DOHH2 (cell line): ENCODE data around the gene KCNMA1.

Experiments used
- CTCF ChIP-seq: fragments of 200-600 bp; sonication (generic); IDR thresholded peaks from one replicate; pipeline ENCODE4 v1.5.1; 2014; ENCODE audit warnings: antibody characterized with exemption, mild to moderate bottlenecking, low read depth, low read length; ENCODE audit not compliant: poor library complexity, severe bottlenecking
- EZH2phosphoT487 ChIP-seq: fragments of 200-600 bp; sonication (generic); IDR thresholded peaks from 2 replicates; pipeline ENCODE4 v1.6.1; 2017; ENCODE audit warnings: borderline replicate concordance, mild to moderate bottlenecking, antibody characterized with exemption, low read length, moderate library complexity, mixed read lengths

DNA sequence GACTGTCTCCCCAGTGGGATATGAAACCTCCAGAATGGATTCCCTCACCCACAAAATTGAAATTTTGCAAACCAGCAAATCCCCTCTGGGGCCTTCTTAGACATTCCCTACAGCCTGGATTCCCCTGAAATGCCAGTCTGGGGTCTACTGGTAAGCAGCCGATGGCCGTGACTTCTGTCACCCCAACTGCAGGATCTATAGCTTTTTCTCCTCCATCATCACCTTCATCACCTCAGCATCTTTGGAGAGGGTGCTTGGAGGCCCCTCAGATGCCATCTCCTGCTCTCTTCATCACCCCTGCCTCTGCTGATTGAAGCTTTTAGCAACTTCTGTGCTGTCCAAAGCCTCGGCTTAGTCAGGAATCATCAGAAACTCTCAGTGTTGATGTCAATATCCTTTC is 2.6 kb upstream of the KCNMA1 start:
- TF ChIP-seq CTCF: no peak
- TF ChIP-seq EZH2phosphoT487: no peak
